AG20443 (cell line): Measurements from ENCODE around the gene PFKFB3.
"Not testable (repeated sequence)": the region's sequence is repeated elsewhere in the genome, so short reads cannot be mapped to it uniquely, and the experiment has no call there.

Experiments used
- DNase-seq: peaks from one replicate; pipeline ENCODE4 v3.0.0; 2012; ENCODE audit warnings: low spot score, mixed read lengths

PFKFB3 gene

DNA sequence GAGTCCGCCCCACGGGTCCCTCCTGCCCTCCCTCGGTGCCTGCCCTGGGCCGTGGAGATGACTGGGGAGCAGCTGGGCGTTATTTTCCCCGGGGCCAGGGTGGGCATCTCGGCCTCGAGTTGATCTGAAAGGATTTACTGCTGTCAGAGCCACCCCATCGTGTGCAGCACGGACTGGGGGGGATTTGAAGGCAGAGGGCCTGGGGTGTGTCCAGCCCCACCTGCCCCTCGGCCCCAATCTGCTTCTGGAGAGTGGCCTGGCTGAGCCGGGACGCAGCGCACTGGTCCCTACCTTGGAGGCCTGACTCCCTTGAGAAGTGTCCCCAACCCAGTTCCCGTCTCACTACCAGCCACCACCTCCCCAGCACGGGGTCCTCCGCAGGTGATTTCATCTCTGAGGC is 24.2 kb upstream of the PFKFB3 start:
- DNase-seq: no peak

GRCh38 chr10:6179078-6179477 is 23.7 kb upstream of the PFKFB3 start:
- no peak for DNase-seq

- DNase-seq: no peak
Measured at GRCh38 chr10:6180480-6181110, 22.1 kb upstream of the PFKFB3 start.

- DNase-seq: no peak
Measured at GRCh38 chr10:6181249-6181648, 21.5 kb upstream of the PFKFB3 start.

GRCh38 chr10:6182454-6183098 is 20.2 kb upstream of the PFKFB3 start:
- DNase-seq: no peak

DNA sequence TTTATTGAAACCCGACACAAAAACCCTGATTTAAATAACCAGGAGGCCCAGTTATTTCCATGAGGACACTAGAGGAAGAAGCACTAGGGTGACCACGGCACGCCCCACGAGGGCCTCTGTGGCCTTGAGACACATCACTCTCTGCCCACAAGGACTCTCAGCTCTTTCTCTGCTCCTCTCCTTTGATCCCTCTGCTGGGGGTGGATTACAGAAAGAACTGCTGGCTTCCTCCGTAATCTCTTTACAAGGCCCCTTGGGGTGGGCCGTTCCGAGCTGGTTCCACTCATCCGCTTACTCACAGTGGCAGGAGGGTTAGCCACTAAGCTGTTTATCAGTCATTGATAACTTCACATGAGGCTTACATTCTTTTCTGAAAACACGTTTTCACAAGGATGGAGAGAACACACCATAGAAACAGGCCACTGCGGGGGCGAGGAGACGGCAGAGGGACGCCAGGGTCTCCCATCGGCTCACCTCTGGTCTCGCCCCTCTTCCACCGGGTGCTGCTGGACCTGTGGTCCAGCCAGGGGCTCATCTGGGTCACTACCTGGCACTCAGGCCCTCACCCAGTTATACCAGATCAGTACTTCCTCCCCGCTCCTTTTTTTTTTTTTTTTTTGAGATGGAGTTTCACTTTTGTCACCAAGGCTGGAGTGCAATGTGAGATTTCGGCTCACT is 17.6 kb upstream of the PFKFB3 start:
- no peak for DNase-seq

DNA sequence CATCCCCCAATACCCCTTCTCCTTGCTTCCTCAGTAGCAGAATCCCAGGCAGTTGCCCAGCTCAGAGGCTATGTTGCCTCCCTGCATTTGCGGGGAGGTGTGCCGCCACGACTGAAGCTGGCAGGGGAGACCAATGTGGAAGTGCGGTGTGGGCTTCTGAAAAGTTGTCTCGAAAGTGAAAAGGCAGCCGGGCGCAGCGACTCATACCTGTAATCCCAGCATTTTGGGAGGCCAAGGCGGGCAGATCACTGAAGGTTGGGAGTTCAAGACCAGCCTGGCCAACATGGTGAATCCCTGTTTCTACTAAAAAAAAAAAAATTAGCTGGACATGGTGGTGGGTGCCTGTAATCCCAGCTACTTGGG is 15.9 kb upstream of the PFKFB3 start:
- DNase-seq: no peak

GRCh38 chr10:6187278-6187677 is 15.5 kb upstream of the PFKFB3 start:
- no peak for DNase-seq

DNA sequence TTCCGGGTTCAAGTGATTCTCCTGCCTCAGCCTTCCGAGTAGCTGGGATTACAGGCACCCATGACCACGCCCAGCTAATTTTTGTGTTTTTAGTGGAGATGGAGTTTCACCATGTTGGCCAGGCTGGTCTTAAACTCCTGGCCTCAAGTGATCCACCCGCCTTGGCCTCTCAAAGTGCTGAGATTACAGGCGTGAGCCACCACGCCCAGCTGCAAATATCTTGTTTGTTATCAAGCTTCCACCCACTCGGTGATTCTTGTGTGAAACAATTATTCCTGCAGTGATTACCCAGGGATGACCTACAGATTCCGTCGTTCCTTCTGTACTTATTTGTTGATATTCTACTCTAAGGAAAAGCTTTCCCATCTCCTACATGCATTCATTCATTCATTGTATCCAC is 12.7 kb upstream of the PFKFB3 start:
- not testable (repeated sequence) for DNase-seq

DNA sequence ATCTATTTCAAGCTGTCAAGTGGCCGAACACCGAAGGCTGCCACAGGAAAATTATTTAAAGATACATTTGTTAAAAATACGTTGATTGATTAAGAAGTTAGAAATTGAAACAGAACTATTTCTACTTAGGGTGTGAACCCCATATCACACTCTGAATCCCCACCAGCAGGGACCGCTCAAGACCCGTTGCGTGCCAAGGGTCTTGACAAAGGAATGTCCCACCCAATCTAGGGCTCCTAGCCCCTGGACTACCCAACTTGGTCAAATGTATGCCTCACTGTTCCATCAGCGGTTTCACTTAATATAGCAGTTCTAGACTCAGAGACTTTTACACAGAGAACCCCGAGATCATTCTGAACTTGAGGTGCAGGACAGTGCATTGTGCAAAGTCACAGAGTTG is 11.6 kb upstream of the PFKFB3 start:
- DNase-seq: no peak

GRCh38 chr10:6191569-6191968 is 11.2 kb upstream of the PFKFB3 start:
- DNase-seq: no peak

GRCh38 chr10:6193342-6193741 is 9.4 kb upstream of the PFKFB3 start:
- not testable (repeated sequence) for DNase-seq

GRCh38 chr10:6194311-6194710 is 8.4 kb upstream of the PFKFB3 start:
- DNase-seq: no peak

- DNase-seq: peak; percentile 63
Measured at GRCh38 chr10:6195376-6195775, 7.4 kb upstream of the PFKFB3 start.

- no peak for DNase-seq
Measured at GRCh38 chr10:6195846-6196245, 6.9 kb upstream of the PFKFB3 start.

DNA sequence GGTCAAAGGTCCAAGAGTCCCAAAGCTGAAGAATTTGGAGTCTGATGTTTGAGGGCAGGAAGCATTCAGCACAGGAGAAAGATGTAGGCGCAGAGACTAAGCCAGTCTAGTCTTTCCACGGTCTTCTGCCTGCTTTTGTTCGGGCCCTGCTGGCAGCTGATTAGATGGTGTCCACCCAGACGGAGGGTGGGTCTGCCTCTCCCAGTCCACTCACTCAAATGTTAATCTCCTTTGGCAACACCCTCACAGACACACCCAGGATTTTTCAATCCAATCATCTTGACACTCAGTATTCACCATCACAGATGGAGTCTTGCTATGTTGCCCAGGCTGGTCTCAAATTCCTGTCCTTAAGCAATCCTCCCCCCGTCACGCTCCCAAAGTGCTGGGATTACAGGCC is 6.2 kb upstream of the PFKFB3 start:
- DNase-seq: not testable (repeated sequence)

DNA sequence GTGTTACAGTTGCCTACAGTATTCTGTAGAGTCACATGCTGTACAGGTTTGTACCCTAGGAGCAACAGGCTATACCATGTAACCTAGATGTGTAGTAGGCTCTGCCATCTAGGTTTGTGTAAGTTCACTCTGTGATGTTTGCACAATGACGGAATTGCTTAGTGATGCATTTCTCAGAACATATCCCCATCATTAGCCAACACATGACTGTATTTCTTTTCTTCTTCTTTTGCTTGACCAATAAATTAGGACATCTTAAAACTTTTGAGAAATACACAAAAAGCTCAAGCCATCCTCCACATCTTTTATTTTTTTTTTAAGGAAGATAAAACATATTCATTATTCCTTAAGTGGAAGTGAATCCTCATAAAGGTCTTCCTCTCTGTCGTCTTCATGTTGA is 5.4 kb upstream of the PFKFB3 start:
- no peak for DNase-seq

DNA sequence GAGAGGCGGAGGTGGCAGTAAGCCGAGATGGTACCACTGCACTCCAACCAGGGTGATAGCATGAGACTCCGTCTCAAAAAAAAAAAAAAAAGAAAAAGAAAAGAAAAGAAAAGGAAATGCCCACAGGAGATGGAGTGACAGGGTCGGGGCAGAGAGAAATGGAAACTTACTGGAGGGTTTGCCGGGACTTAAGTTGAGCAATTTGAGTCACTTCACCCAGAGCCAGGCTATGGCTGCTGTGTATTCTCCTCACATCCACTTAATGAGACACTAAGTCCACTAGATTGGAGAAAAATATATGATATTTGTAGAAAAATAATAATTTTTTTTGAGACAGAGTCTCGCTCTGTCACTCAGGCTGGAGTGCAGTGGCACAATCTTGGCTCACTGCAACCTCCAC is 4.6 kb upstream of the PFKFB3 start:
- DNase-seq: no peak

DNA sequence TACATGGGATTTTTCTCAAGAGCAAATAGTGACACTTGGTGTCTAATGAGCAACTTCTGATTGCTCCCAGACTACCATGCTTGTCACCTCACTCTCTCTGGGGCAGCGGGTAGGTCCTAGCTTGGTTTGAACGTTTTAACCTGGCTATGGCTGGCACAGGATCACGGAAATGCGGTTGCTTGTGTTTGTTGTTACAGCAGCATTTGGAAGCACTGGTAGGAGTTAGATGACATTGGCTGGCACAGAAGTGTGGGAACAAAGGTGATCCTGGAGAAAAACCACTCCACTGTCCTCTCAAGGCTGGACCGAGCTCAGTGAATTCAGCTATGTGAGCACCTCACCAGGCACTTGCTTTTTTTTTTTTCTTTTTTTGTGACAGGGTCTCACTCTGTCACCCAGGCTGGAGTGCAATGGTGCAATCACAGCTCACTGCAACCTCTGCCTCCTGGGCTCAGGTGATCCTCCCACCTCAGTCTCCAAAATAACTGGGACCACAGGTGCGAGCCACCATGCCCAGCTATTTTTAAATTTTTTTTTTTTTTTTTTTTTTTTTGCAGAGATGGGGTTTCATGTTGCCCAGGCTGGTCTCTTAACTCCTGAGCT is 3.5 kb upstream of the PFKFB3 start:
- no peak for DNase-seq

GRCh38 chr10:6200440-6200733 is 2.3 kb upstream of the PFKFB3 start:
- DNase-seq: no peak

- peak; percentile 26 for DNase-seq
Measured at GRCh38 chr10:6200734-6201515, 1.8 kb upstream of the PFKFB3 start.

DNA sequence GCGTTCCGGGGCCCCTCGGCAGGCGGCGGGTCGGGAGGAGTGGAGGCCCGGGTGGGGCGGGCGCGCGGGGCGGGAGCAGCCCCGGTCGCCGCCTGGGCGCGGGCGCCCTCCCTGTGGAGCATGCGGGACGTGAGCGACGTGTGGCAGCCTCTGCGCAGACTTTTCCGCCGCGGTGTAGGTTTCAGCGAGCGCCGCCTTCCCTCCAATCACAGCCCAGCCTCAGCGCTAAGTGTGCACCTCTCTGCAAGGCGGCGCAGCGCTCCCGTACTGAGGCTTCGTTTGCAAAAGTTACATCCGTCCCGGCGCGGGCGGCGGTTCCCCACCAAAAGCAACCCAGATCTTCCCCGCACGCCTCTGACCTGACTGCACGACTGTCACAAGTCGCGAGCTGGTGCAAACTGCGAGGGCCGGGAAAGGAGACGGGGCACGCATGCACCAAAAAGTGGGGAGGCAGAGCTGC is 1.2 kb upstream of the PFKFB3 start:
- DNase-seq: peak; percentile 56
